Measurements from ENCODE around the gene EVI2A. TPM values are rescaled to one million over a fixed set of nuclear protein-coding genes. Genes with fewer than 3 reads are reported as not detected.
A peak's percentile ranks its signal among the peaks of the same experiment; 100 is the strongest.

EVI2A gene
- total and polyA plus RNA-seq, 9 of the 15 experiments (the other 6 are each of a cell fraction or from before 2014, with no cell fraction given), result 0.06 to 0.37 (median 0.15) TPM; not detected in 3

DNA sequence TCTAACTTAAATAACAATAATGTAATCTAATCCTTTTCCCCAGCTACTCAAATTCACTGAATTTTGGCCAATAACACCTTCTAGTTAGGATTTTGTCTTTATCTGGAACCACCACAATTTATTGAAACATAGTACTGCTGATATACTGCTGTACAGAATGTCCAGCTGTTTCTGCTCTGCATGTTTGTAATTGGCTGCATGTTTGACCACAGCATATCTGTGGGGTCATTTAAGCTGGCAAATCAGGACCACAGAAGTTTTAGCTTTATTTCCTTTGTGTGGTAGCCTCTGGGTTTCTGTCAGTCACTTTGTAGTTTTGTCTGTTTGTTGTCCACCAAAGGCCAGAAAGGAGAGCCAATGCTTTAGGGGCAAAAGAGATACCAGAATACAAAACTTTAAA, 47.8 kb upstream of the EVI2A start:
- Histone ChIP-seq H3K4me3 (no peak overlapping the region), H3K36me3 (ENCODE audit: control insufficient read depth, insufficient read depth, low read length) (peaks cover 28% of the 10 kb centered on the region; the same call in 2 of the 3 replicates), H3K4me2 (ENCODE audit: insufficient read depth, low read length) (no peak overlapping the region), H3K4me1 (replicated peaks in 1 of 2; ENCODE audit: control insufficient read depth in 2 of 2, insufficient read depth in 2 of 2, low read length in 2 of 2) (no peaks in the 10 kb centered on the region), H3K79me2 (ENCODE audit: control insufficient read depth, insufficient read depth, low read length) (no peaks in the 10 kb centered on the region), H3K9me1 (ENCODE audit: control insufficient read depth, insufficient read depth, low read length) (no peaks in the 10 kb centered on the region), H3K9ac (ENCODE audit: insufficient read depth in 1 of 2, low read depth in 2 of 2, low read length in 2 of 2) (no peak overlapping the region), H4K20me1 (replicated peaks; ENCODE audit: control insufficient read depth, insufficient read depth, low read length) (0 out of 2 replicates have a peak, but pooled peaks cover 2% of the 10 kb centered on the region), H3K27ac (ENCODE audit: extremely low read depth, low read depth, low read length) (no peak overlapping the region), H3K9me3 (replicated peaks; ENCODE audit: control insufficient read depth, insufficient read depth, low read depth, low read length) (no peaks in the 10 kb centered on the region), H2AFZ (ENCODE audit: low read depth, low read length) (no peak overlapping the region), H3K27me3 (ENCODE audit: control insufficient read depth in 2 of 2, insufficient read depth in 2 of 2, low read length in 2 of 2) (no peaks in the 10 kb centered on the region)
- ATAC-seq (no peak), FAIRE-seq (no peak), DNase-seq (ENCODE audit: extremely low read depth in 1 of 4, low spot score in 3 of 4) (no peak)
- 0 out of 2 replicates have a peak, but pooled peaks have one; percentile 11 for TF ChIP-seq CBFA2T3 (IDR thresholded peaks at IDR 0.05)
- TF ChIP-seq NCOA2 (IDR thresholded peaks at IDR 0.05; ENCODE audit: partially characterized antibody in 2 of 2), result no peak
- BruUV-seq (replicated peaks), result no TSS peak
- intact Hi-C loops (cut with micrococcal nuclease) (no loop called here), in situ Hi-C loops (cut with MboI) (no loop called here)
- ChIA-PET POLR2A (no interaction called here), CTCF (ENCODE audit: low intra/inter-chr PET ratio) (no interaction called here)

DNA sequence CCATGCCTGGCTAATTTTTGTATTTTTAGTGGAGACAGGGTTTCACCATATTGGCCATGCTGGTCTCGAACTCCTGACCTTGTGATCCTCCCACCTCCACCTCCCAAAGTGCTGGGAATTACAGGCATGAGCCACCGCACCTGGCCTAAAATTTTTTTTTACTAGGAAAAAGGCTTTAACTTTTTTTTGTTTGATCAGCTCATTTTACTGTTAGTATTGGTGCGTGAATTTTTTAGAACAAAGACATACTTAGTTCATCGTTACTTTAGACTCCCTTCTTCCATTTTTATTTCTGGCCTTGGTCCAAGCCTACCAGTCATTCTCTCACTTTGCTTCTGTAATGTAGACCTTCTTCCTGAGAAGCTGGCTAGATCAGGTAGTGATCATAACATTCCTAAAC, 44.7 kb upstream of the EVI2A start:
- in situ Hi-C loops (cut with MboI), result no loop called here
- H3K9me3 ChIP-seq (replicated peaks; ENCODE audit: control insufficient read depth, insufficient read depth, low read depth, low read length), result no peaks in the 10 kb centered on the region
- no peak overlapping the region for H3K27ac ChIP-seq (ENCODE audit: extremely low read depth, low read depth, low read length)
- H3K4me1 ChIP-seq (replicated peaks in 1 of 2; ENCODE audit: control insufficient read depth in 2 of 2, insufficient read depth in 2 of 2, low read length in 2 of 2), result no peaks in the 10 kb centered on the region
- H3K9ac ChIP-seq (ENCODE audit: insufficient read depth in 1 of 2, low read depth in 2 of 2, low read length in 2 of 2), result no peak overlapping the region
- ChIA-PET CTCF (ENCODE audit: low intra/inter-chr PET ratio) (no interaction called here), POLR2A (no interaction called here)
- WGBS (ENCODE audit: insufficient coverage, low coverage, missing lambda C conversion rate), result 96% methylated on average over 4 of the region's 4 CpGs
- H2AFZ ChIP-seq (ENCODE audit: low read depth, low read length), result no peak overlapping the region
- ATAC-seq (no peak), DNase-seq (ENCODE audit: extremely low read depth in 1 of 4, low spot score in 3 of 4) (no peak), FAIRE-seq (no peak)
- BruUV-seq (replicated peaks), result no TSS peak
- no peak overlapping the region for H3K4me2 ChIP-seq (ENCODE audit: insufficient read depth, low read length)
- no peak for TF ChIP-seq MCM5 (IDR thresholded peaks at IDR 0.05; ENCODE audit: low read depth)
- TF ChIP-seq ZNF316 (IDR thresholded peaks at IDR 0.05), result peak; percentile 71
- 0 out of 2 replicates have a peak, but pooled peaks have one; percentile 20 for TF ChIP-seq NFIC (IDR thresholded peaks at IDR 0.05)
- H3K36me3 ChIP-seq (ENCODE audit: control insufficient read depth, insufficient read depth, low read length), result peaks cover 28% of the 10 kb centered on the region
- H3K27me3 ChIP-seq (ENCODE audit: control insufficient read depth in 2 of 2, insufficient read depth in 2 of 2, low read length in 2 of 2), result no peaks in the 10 kb centered on the region
- H3K9me1 ChIP-seq (ENCODE audit: control insufficient read depth, insufficient read depth, low read length), result no peaks in the 10 kb centered on the region
- 0 out of 2 replicates have a peak, but pooled peaks cover 4% of the 10 kb centered on the region for H4K20me1 ChIP-seq (replicated peaks; ENCODE audit: control insufficient read depth, insufficient read depth, low read length)
- H3K79me2 ChIP-seq (ENCODE audit: control insufficient read depth, insufficient read depth, low read length), result no peaks in the 10 kb centered on the region
- no peak overlapping the region for H3K4me3 ChIP-seq
- intact Hi-C loops (cut with micrococcal nuclease), result no loop called here
